Measurements from ENCODE around the gene CFAP44. TPM values are rescaled to one million over a fixed set of nuclear protein-coding genes. Genes with fewer than 3 reads are reported as not detected.

CFAP44 gene
- total RNA-seq, 1 donor from 2014 or later: 8.1 TPM

DNA sequence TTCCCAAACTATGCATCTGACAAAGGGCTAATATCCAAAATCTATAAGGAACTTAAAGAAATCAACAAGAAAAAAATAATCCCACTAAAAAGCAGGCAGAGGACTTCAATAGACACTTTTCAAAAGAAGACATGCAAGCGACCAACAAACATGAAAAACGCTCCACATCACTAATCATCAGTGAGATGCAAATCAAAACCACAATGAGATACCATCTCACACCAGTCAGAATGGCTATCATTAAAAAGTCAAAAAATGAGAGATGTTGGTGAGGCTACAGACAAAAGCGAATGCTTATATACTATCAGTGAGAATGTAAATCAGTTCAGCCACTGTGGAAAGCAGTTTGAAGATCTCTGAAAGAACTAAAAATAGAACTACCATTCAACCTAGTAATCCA, 20.2 kb downstream of the CFAP44 start:
- Histone ChIP-seq H3K36me3 (peaks cover 0 to 14% of the 10 kb centered on the region in 2 donors), H3K27ac (no peak overlapping the region), H3K27me3 (no peaks in the 10 kb centered on the region), H3K4me1 (no peaks in the 10 kb centered on the region), H3K9me3 (no peaks in the 10 kb centered on the region), H3K4me3 (no peak overlapping the region)
- intact Hi-C loops (cut with DNase I): no loop called here
- DNase-seq (ENCODE audit: extremely low spot score in 2 of 2): no peak
- TF ChIP-seq POLR2AphosphoS5 (IDR thresholded peaks at IDR 0.05; ENCODE audit: insufficient read depth in 1 of 2, low read depth in 1 of 2) (no peak), POLR2A (IDR thresholded peaks at IDR 0.05) (no peak)
- TF ChIP-seq, protein P1, sequence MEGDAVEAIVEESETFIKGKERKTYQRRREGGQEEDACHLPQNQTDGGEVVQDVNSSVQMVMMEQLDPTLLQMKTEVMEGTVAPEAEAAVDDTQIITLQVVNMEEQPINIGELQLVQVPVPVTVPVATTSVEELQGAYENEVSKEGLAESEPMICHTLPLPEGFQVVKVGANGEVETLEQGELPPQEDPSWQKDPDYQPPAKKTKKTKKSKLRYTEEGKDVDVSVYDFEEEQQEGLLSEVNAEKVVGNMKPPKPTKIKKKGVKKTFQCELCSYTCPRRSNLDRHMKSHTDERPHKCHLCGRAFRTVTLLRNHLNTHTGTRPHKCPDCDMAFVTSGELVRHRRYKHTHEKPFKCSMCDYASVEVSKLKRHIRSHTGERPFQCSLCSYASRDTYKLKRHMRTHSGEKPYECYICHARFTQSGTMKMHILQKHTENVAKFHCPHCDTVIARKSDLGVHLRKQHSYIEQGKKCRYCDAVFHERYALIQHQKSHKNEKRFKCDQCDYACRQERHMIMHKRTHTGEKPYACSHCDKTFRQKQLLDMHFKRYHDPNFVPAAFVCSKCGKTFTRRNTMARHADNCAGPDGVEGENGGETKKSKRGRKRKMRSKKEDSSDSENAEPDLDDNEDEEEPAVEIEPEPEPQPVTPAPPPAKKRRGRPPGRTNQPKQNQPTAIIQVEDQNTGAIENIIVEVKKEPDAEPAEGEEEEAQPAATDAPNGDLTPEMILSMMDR (IDR thresholded peaks at IDR 0.05): no peak

DNA sequence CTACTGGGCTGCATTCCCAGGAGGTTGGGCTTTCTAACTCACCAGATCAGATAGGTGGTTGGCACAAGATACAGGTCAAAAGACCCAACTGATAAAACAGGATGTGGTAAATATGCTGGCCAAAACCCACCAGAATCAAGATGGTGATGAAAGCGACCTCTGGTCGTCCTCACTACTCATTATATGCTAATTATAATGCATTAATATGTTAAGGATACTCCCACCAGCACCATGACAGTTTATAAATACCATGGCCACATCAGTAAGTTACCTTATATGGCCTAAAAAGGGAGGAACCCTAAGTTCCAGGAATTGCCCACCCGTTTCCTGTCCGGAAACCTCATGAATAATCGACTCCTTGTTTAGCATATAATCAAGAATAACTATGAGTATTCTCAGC, 31.6 kb downstream of the CFAP44 start:
- no peaks in the 10 kb centered on the region for H3K9me3 ChIP-seq
- no peaks in the 10 kb centered on the region for H3K4me1 ChIP-seq
- H3K27ac ChIP-seq: no peak overlapping the region
- TF ChIP-seq, protein P1 (IDR thresholded peaks at IDR 0.05): no peak
- TF ChIP-seq POLR2AphosphoS5 (IDR thresholded peaks at IDR 0.05; ENCODE audit: insufficient read depth in 1 of 2, low read depth in 1 of 2) (no peak), POLR2A (IDR thresholded peaks at IDR 0.05) (no peak)
- no peaks in the 10 kb centered on the region for H3K36me3 ChIP-seq
- no peak overlapping the region for H3K4me3 ChIP-seq
- no peaks in the 10 kb centered on the region for H3K27me3 ChIP-seq
- intact Hi-C loops (cut with DNase I): no loop called here
- DNase-seq (ENCODE audit: extremely low spot score in 2 of 2): no peak

DNA sequence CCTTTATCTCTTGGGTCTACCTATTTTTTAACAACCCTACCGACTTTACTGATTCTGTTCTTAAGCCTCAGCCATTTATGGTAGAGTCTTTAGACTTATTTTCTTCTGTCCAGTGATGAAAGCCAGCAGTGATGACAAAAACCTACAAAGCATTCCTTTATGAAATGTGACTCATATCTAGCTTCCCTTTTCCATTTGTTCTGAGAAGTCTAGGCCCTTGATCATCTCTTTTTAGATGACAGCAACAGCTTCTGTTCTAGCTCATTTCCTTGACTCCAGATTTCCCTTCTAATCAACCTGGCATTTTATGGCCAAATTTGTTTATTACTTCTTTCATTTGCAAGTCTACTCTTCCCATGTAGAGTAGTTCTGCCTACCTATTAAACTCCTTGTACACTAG, 36.1 kb downstream of the CFAP44 start:
- Histone ChIP-seq H3K9me3 (no peaks in the 10 kb centered on the region), H3K4me1 (no peaks in the 10 kb centered on the region), H3K36me3 (peaks cover 0 to 20% of the 10 kb centered on the region in 2 donors), H3K27me3 (no peaks in the 10 kb centered on the region), H3K4me3 (no peak overlapping the region), H3K27ac (no peak overlapping the region)
- TF ChIP-seq POLR2A (IDR thresholded peaks at IDR 0.05): no peak
- TF ChIP-seq, protein P1 (IDR thresholded peaks at IDR 0.05): no peak
- no peak for TF ChIP-seq POLR2AphosphoS5 (IDR thresholded peaks at IDR 0.05; ENCODE audit: insufficient read depth in 1 of 2, low read depth in 1 of 2)
- DNase-seq (ENCODE audit: extremely low spot score in 2 of 2): no peak
- intact Hi-C loops (cut with DNase I): no loop called here

DNA sequence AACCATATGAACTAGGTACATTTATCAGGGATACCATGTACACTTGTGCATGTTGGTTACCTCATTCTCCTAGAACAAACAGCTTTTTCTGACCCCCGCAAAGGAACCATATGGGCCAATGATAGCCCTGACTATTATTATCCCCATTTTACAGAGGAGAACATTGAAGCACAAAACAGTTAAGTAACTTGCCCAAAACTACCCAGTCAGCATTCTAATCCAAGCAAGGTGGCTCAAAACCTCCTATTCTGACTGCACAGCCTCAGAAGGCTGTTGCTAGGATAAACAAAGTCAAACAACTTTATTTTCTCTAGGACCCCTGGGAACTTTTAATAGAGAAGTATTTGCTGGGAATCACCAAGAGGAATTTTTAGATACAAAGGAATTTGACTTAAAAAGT, 36.7 kb downstream of the CFAP44 start:
- H3K27me3 ChIP-seq: no peaks in the 10 kb centered on the region
- no peaks in the 10 kb centered on the region for H3K9me3 ChIP-seq
- no peak overlapping the region for H3K27ac ChIP-seq
- peaks cover 0 to 20% of the 10 kb centered on the region in 2 donors for H3K36me3 ChIP-seq
- DNase-seq (ENCODE audit: extremely low spot score in 2 of 2): no peak
- no peaks in the 10 kb centered on the region for H3K4me1 ChIP-seq
- no peak overlapping the region for H3K4me3 ChIP-seq
- intact Hi-C loops (cut with DNase I): no loop called here
- TF ChIP-seq POLR2A (IDR thresholded peaks at IDR 0.05) (no peak), POLR2AphosphoS5 (IDR thresholded peaks at IDR 0.05; ENCODE audit: insufficient read depth in 1 of 2, low read depth in 1 of 2) (no peak)
- TF ChIP-seq, protein P1 (IDR thresholded peaks at IDR 0.05): no peak

Small RNAs within 50 kb of the gene (microRNA-seq; reads per million reads assigned to microRNA genes)
- gene MIR8076 (ENCODE audit: borderline number of aligned reads, borderline replicate concordance): not detected

Small RNAs within 50 kb of the gene (small RNA-seq; reads per million reads assigned to genes)
- not detected for gene MIR8076

Other genes with a start within 250 kb of the CFAP44 start
- gene BOC, start 229.9 kb downstream of the CFAP44 start, total RNA-seq: 93.1 TPM
- 26.8 TPM for gene SPICE1, start 73.7 kb upstream of the CFAP44 start, total RNA-seq
- 44.0 TPM for gene SIDT1, start 91.1 kb upstream of the CFAP44 start, total RNA-seq

Data from vagina (tissue), 2 donors.